Keratinocyte (primary cell): Measurements from ENCODE around the gene MS4A3.

ENCODE experiments used
- EZH2 ChIP-seq: IDR thresholded peaks from one replicate; pipeline ENCODE4 v1.6.1; 2012; ENCODE audit warnings: inconsistent platforms, mild to moderate bottlenecking, low read length, moderate library complexity
- TF ChIP-seq, protein P1 (sequence below), 3 experiments: IDR thresholded peaks in 1 of 3; conservative IDR thresholded peaks in 1 of 3; optimal IDR thresholded peaks in 1 of 3; 2 replicates in 2 of 3; 3 replicates in 1 of 3; pipeline versions ENCODE3 to v1.5.1; 2011; ENCODE audit warnings: low read length in 3 of 3, mild to moderate bottlenecking in 3 of 3, moderate library complexity in 2 of 3, control low read depth in 1 of 3, inconsistent platforms in 1 of 3; ENCODE audit not compliant: insufficient read depth in 2 of 3; ENCODE audit errors: extremely low read depth in 1 of 3

DNA sequence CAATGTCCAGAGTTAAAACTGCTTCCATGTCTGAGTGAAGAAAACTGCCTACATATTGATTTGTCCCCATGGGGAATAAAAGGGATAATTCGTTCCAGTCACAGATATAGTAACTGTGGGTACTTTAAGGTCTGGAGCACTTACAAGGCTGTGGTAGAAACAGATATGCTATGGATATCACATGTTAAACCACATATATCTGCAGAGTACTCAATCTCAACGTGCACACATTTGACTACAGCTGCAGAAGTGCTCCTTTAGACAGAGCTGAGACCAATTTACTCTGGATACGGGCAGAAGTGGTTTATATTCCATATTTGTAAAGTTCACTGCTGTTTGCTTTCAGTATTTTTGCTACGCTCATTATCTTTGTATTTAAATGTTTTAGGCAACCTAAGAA is 22.3 kb downstream of the MS4A3 start:
- TF ChIP-seq, protein P1, sequence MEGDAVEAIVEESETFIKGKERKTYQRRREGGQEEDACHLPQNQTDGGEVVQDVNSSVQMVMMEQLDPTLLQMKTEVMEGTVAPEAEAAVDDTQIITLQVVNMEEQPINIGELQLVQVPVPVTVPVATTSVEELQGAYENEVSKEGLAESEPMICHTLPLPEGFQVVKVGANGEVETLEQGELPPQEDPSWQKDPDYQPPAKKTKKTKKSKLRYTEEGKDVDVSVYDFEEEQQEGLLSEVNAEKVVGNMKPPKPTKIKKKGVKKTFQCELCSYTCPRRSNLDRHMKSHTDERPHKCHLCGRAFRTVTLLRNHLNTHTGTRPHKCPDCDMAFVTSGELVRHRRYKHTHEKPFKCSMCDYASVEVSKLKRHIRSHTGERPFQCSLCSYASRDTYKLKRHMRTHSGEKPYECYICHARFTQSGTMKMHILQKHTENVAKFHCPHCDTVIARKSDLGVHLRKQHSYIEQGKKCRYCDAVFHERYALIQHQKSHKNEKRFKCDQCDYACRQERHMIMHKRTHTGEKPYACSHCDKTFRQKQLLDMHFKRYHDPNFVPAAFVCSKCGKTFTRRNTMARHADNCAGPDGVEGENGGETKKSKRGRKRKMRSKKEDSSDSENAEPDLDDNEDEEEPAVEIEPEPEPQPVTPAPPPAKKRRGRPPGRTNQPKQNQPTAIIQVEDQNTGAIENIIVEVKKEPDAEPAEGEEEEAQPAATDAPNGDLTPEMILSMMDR (optimal IDR thresholded peaks at IDR 0.05 in 1 of 3, IDR thresholded peaks at IDR 0.05 in 1 of 3, conservative IDR thresholded peaks at IDR 0.05 in 1 of 3; ENCODE audit: extremely low read depth in 1 of 3, insufficient read depth in 2 of 3, low read length in 3 of 3): no peak
- no peak for TF ChIP-seq EZH2
